ENCODE data around the gene SOS2.
"Not testable (repeated sequence)": the region's sequence is repeated elsewhere in the genome, so short reads cannot be mapped to it uniquely, and the experiment has no call there.

SOS2 gene

DNA sequence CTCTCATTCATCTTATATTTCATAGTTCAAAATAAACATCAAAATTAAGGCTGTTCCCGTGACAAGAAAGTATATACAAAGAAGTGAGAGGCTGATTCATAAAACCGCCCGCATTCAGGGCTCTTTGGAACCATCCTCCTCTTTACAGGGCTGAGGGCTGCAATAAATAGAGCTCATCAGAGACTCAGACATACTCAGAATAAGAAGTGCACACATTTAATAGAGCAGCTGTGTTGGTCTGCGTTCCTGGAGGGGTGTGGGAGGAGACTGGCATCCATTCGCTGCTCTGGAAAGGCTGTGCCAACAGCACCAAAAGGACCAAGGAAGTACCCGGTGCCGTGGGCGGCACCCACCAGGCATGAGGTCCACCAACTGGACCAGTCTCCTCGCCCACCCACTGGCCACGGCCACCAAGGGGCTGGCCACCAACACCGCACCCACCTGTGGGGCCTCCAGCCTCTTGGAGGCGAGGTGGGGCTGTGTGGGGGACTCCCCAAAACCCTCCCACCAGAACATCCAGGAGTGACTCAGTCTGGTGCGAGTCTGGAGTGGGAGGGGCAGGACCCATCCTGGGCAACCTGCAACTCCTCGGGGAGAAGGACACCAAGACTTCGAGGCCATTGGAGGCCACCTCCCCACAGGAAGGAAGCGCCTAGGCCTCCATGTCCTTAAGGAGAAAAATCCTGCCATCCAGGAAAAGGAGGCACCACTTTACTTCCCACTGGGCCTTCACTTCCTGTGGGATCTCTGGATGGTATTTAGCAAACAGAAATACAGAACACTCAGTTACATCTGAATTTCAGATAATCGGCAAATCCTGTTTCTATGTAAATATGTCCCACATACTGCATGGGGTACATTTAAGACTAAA, 147.7 kb downstream of the SOS2 start:
- DNase-seq, result no peak

GRCh38 chr14:50082784-50083466, 148.5 kb downstream of the SOS2 start:
- no peak for DNase-seq

DNA sequence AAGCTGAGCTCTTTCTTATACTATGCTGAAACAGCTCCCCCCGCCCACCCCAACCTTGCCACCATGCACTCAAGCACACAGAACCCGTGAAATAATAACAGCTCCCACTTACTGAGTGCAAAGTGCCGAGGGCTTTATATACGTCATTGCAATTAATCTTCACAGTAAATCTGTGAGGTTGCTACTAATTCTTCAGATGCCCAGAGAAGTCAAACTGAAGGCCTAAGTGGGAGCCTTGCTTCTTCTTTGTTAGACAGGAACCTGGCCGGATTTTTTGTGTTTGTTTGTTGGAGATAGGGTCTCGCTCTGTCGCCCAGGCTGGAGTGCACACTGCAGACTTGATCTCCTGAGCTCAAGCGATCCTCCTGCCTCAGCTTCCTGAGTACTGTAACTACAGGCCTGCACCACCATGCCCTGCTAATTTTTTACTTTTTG, 149.1 kb downstream of the SOS2 start:
- DNase-seq, result no peak

DNA sequence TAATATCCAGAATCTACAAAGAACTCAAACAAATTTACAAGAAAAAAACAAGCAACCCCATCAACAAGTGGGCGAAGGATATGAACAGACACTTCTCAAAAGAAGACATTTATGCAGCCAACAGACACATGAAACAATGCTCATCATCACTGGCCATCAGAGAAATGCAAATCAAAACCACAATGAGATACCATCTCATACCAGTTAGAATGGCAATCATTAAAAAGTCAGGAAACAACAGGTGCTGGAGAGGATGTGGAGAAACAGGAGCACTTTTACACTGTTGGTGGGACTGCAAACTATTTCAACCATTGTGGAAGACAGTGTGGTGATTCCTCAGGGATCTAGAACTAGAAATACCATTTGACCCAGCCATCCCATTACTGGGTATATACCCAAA, 152.3 kb downstream of the SOS2 start:
- DNase-seq, result not testable (repeated sequence)

DNA sequence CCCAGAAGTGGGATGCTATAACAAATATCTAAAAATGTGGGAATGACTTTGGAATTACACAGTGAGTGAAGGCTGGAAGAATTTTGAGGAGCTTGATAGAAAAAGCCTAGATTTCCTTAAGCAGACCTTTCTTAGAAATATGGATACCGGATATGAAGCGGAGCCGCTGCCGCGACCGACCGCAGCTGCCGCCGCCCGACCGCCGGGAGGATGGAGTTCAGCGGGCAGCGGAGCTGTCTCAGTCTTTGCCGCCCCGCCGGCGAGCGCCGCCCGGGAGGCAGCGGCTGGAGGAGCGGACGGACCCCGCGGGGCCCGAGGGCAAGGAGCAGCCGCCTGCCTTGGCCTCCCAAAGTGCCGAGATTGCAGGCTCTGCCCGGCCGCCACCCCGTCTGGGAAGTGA, 157.7 kb downstream of the SOS2 start:
- not testable (repeated sequence) for DNase-seq

GRCh38 chr14:50072395-50072794, 159.0 kb downstream of the SOS2 start:
- no peak for DNase-seq

GRCh38 chr14:50070840-50071548, 160.4 kb downstream of the SOS2 start:
- no peak for DNase-seq

DNA sequence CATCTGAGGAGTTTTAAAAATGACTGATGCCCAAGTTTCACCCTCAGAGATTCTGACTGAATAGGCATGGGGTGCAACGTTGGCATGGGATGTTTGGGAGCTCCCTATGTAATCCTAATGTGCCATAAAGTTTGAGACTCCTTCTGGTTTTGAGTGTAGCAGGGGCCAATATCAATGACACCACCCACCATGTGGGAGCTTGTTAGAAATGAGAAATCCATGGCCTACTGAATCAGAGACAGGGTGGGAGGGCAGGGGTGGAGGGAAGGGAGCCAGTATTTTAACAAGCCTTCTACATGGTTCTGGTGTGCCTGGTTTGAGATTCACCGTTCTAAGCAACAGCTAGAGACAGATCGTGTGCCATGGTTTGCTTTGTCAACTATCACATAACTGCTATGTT, 161.1 kb downstream of the SOS2 start:
- DNase-seq, result no peak

- no peak for DNase-seq
Measured at GRCh38 chr14:50069325-50069724, 162.1 kb downstream of the SOS2 start.

- no peak for DNase-seq
Measured at GRCh38 chr14:50068496-50068895, 162.9 kb downstream of the SOS2 start.

GRCh38 chr14:50067723-50068495, 163.5 kb downstream of the SOS2 start:
- DNase-seq, result no peak

All from SIG-M5 (cell line).